ENCODE measurements around the gene RIOK3.
"Not testable (repeated sequence)": the region's sequence is repeated elsewhere in the genome, so short reads cannot be mapped to it uniquely, and the experiment has no call there.

RIOK3 gene

DNA sequence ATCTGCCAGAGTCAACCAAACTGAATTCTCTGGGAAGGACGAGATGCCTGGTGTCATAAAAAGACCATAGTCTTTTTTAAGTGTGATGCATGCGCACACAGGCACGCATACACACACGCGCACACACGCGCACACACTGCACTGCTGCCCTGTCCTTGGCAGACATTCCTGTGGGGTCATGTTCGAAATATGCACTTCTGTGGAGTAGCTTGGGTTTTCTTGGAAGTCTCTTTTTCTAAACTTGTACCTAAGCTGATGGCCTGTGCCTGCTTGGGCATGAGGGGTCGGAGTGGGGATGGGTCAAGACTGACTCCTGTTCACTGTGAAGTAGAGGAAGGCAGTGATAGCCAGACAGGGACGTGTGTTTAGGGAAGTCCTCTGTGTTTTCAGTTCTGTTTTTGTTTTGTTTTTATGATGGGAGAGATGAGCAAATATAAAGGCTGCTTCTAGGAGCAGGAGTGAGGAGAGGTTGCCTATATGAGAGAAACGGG, 46.2 kb downstream of the RIOK3 start:
- no peak for DNase-seq

DNA sequence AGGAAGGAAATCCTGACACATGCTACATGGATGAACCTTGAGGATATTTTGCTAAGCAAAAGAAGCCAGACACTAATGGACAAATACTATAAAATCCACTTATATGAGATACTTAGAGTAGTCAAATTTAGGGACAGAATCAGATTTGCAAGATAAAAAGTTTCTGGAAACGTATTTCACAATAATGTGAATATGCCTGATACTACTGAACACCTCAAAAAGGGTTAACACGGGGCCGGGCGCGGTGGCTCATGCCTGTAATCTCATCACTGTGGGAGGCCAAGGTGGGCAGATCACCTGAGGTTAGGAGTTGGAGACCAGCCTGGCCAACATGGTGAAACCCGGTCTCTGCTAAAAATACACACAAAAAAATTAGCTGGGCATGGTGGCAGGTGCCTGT, 48.5 kb downstream of the RIOK3 start:
- no peak for DNase-seq

DNA sequence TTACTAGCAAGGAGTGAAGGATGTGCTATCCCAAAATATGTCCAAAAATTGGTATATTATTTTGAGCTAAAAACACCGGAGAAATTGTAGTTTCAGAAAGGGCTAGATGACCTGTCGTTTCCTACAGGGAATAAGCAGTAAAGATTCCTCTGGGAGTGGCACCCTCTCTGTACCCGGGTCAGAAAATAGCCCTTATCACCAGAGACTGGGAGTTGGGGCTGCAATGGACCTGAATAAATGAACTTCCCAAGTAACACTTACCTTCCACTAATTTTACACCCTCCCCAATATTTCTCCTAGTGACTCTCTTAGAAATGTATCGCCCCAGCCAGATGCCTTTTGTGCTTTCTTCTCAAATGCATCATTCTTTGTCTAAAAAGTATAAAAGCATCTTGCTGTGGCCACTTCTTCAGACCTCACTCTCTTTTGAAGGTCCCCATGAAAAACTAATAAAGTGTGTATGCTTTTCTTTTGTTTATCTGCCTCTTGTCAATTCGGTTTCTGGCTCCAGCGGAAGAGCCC, 49.5 kb downstream of the RIOK3 start:
- DNase-seq: no peak

DNA sequence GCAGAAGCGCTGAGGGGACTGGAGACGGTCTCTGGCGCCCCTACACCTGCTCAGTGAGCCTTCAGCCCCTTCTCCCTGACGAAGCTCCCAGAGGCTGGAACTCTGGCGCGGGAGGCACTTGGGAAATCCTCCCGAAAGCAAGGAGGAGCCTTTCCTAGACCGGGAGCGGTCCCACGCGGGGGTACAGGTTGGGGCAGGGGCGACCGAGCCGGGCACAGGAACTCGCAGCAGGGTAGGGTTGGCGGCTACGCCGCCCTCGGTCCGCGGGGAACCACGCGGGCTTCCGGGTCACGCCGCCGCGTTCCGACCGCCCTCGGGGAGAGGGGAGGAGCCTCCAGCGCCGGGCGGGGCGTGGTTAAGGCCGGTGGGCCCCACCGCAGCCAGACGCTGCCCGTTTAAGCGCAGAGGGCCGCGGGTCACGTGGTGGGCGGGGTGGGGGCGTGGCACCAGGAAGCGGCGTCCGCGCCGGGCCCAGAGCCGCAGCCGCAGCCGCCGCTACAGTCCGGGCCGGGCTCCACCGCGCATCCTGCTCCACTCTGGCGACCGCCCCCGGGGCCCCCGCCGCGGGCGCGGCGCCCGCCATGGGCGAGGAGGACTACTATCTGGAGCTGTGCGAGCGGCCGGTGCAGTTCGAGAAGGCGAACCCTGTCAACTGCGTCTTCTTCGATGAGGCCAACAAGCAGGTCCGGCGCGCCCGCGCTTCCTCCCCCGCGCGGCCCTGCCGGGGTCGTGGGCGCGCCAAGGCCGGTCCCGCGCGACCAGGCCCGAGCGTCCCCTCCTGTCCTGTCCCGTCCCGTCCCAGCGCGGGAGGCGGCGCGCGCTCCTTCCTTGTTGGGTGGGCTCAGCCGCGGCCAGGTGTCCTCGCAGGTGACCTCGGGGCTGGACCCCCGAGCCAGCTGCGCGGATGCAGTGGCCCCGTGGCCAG, 50.2 kb downstream of the RIOK3 start, which contains the start of gene RMC1:
Gene RMC1 (plus strand): TSS at position 474 of the 925 bp plus-strand sequence. CDS start 108 bp downstream, at position 582.
- DNase-seq: peak; percentile 93

DNA sequence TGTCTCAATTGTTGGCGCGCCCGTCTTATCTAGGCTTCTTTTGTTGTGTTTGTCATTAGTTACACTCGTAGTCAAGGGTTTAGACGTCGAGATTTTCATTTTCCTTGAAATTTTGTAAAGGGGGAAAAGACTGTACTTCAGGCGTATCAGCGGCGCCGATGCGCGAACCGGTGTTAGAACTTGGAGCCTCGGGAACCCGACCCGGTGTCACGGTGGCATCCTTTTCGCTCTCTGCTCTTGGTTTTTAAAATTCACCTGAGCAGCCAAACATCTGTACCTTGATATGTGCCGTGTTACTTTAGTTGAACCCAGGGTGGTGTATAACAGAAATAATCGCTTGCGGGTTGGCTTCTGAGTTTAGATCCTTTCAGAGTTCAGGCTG, 50.9 kb downstream of the RIOK3 start:
- DNase-seq: no peak

DNA sequence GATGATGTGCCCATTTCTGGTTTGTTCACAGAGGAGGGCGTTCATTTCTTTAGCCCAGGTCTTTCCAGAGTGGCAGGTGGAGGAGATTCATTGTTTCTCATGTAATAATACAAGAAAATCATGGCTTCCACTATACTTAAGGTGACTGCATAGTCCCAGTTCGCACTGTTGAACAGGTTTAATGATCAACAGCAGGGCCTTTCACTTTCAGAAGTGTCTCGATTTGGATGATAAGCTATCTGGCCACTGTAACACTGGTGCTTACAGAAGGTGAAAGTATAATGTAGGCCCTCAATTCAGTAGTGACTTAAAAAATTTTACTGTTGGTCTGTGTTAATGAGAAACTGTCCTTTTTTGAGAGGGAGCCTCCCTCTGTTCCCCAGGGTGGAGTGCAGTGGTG, 51.6 kb downstream of the RIOK3 start:
- DNase-seq: no peak

DNA sequence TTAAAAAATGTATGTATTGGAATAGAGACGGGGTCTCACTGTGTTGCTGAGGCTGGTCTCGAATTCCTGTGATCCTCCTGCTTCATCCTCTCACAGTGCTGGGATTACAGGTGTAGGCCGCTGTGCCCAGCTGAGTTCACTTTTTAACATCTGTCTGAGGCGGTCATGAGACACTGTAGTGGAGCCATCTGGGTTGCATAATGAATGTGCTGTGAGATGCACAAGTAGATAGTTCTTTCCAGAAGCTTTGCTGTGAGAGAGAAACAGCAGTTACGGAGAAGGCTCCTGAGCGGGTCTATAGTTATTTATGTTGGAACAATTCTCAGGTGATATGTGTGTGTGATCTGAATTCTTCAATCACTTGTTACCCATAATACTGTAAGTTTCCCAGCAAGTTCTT, 53.3 kb downstream of the RIOK3 start:
- DNase-seq: no peak

DNA sequence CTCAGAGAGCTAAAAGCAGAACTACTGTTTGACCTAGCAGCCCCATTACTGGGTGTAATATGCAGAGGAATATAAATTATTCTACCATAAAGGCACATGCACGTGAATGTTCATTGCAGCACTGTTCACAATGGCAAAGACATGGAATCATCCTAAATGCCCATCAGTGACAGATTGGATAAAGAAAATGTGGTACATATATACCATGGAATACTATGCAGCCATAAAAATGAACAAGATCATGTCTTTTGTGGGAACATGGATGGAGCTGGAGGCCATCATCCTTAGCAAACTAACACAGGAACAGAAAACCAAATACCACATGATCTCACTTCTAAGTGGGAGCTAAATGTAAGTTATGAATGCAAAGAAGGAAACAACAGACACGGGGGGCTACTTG, 57.8 kb downstream of the RIOK3 start:
- DNase-seq: not testable (repeated sequence)

DNA sequence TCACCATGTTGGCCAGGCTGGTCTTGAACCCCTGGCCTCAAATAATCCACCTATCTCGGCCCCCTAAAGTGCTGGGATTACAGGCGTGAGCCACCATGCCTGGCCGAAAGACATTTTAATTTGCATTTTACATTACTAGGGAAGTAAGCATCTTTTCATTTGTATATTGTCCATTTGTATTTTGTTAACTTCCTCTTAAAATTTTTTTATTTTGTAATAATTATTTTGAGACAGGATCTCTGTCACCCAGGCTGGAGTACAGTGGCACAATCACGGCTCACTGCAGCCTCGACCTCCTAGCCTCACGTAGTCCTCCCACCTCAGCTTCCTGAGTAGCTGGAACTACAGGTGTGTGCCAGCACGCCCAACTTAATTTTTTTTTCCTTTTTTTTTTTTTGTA, 59.1 kb downstream of the RIOK3 start:
- not testable (repeated sequence) for DNase-seq

DNA sequence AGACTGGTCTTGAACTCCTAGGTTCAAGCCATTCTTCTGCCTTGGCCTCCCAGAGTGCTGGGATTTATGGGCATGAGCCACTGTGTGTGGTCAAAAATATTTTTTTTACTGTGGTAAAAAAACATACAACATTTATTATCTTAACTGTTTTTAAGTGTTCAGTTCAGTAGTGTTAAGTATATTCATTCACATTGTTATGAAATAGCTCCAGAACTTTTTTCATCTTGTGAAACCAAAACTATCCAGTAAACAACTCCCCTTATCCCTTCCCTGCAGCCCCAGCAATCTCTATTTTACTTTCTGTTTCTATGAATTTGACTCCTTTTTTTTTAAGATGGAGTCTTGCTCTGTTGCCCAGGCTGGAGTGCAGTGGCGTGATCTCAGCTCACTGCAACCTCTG, 59.6 kb downstream of the RIOK3 start:
- no peak for DNase-seq

DNA sequence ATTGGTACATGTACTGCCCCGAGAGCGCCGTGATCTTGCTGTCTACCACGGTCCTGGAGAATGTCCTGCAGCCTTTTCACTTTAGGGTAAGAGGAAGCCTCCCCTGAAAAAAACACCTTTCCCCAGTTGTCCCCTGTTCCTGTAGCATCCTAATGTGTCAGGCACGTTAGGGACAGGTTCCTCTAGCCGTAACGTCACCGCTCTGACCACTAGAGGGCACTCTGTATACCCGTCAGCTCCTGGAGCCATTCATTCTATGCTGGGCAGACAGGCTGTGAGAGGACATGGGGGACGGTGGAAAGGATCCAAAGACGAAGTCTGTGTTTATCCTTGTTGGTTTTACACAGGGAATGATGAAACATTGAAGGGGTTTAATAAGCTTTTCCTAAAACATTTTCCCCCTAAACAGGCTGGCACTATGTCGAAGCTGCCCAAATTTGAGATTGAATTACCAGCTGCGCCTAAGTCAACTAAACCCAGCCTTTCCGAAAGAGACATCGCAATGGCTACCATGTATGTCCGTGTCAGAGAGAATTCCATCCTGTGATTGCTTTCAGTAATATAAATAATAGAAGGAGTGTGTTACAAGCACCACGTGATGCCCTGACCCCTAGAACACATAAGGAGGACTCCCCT, 62.9 kb downstream of the RIOK3 start:
- DNase-seq: peak; percentile 51

DNA sequence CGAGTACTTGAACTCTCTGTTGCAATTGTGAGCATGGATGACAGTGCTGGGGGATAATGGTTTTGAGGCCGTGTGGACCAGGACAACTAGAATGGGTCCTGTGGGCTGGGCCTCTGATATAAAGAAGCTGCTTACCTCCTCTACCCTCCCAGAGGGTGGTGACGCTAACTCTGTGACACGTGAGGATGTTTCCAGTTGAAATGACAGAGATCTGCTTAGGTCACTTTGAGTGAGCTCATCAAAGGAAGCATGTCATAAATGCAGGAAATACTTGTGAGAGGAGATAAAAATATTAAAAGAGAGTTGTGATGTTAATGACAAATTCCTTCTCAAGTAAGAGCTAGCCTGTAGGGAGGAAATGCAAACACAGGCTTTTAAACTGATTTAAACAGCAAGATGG, 66.6 kb downstream of the RIOK3 start:
- no peak for DNase-seq

DNA sequence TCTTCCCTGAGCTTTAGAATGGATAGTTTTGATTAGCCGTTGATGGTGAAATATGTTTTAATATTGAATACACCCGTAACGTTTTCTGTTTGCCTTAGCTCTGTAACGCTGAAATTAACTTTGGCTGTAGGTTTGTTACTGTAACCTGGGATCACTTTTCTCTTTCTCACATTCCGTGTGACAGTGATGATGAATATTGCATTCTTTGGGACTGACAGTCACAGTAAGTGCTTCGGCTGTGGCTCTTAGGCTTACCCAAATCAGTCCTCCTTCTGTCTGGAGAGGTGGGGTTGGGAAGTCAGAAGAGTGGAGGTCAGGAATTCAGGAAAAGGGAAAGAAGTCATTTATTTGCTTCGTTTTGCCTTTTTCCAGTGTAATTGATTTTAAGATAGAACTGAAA, 68.2 kb downstream of the RIOK3 start:
- no peak for DNase-seq

DNA sequence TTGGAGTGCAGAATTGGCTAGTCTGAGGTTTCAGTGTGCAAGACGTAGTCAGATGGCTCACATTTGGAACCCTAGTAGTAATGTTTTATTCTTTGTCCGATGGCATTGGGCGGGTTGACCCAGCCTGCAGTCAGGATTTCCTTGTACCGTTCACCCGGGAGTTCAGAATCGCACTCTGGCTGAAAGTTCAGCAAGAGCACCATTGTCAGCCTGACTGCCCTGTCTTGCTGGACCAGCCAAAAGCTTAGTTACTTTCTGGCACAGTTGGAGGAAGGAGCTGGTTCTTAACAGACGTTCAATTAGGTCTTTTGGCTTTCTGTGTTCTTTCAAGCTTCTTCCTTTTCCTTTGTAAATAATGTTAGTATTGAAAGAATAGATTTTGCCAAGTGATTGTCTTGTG, 68.8 kb downstream of the RIOK3 start:
- no peak for DNase-seq

DNA sequence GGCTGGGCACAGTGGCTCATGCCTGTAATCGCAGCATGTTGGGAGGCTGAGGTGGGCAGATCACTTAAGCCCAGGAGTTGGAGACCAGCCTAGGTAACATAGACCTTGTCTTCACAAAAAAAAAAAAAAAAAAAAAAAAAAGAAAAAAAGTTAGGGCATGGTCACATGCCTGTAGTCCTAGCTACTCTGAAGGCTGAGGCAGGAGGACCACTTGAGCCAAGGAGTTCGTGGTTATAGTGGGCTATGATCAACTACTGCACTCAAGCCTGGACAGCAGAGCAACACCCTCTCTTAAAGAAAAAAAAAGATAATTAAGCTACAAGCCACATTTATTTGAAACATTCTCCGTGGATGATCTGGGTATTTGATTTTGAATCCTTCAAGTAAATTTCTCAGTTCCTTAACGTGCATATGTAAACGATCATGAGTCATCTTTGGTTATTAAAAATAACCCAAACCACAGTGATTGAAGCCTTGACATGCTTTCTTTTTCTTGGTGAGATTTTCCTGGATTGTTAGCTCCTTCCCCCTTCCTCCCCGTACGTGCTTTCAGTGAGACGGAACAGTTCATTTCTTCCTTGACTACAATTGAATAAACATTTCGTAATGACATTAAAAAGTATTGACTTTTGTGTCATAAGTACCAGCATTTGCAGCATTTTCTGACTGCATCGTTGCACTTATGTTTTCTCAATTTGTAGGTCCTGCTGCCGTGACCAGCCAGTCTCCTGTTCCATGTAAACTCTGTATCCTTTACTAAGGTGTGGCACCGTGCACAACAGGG, 70.5 kb downstream of the RIOK3 start:
- DNase-seq: no peak

DNA sequence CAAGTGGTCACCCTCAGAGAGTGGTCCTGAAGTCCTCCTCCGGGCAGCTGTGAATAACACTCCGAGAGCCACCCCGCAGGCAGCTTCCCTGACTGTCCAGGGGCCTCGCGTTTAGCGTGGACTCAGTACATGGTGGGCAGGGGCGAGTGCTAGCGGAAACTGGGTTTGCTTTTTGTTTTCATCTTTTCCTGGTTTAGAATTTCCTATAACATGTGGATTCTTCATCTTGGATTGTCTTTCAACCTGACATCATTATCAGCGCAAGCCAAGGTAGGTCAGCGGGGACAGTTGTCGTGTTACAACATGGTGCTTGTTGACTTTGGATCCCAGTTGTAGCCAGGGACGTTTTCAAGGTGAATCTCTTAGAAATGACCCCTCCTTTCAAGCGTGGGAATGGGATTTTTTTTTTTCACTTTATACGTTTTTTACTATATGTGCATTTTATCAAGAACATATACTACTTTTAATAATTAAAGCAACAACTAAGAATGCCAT, 71.2 kb downstream of the RIOK3 start:
- no peak for DNase-seq

DNA sequence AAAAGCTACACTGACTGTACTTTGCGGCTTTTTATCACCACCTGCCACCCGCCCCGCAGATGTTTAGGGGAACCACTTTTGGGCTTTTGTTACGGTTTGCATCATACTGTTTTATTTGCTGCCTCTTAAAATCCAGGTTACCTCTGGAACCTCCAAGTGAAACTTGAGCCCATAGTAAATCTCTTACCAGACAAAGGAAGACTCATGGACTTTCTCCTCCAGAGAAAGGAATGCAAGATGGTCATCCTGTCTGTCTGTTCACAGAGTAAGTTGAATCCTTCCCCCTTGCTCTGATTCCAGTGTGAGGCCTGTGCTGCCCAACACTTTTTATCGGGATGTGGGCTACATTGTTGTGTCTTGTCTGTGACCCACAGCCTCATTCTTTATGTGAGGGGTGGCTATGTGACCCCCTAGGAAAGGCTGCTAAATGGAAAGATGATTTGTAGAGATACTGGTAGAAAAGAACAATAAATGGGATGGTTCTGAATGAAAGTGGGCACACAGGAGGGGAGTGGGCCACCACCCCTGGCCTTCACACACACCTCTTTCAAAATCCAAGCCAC, 73.5 kb downstream of the RIOK3 start:
- DNase-seq: no peak

DNA sequence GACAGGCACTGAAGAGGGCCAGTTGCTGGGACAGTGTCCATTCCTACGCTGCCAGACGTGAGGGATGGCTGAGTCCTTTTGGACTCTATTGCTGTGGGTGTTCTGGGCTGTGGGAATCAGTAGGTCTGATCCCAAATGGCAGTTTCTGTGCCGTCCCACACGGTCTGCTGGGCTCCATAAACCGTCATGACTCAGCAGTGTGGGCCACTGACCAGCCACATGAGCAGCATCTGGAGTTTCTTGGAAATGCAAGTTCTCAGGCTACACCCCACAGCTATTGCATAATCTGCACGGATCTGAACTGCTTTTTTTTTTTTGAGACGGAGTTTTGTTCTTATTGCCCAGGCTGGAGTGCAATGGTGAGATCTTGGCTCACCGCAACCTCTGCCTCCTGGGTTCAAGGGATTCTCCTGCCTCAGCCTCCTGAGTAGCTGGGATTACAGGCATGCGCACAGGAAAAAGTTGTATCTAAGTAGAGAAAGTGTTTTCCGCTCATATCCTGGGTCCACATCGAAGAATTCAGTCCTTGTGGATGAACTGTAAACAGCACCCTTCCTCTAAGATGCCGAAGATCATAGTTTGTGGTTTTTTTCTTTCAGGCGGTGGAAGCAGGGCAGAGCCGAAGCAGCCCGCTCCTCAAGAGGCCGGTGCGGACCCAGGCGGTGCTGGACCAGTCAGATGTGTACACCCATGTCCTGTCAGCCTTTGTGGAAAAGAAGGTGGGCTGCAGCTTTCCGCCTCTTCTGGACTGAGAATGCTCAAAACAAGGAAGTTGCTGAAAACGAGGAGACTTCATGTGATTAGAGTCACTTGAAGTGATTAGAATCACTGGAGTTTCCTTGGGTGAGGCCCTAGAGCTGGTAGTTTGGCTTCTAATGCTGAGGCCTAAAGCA, 75.7 kb downstream of the RIOK3 start:
- DNase-seq: no peak

DNA sequence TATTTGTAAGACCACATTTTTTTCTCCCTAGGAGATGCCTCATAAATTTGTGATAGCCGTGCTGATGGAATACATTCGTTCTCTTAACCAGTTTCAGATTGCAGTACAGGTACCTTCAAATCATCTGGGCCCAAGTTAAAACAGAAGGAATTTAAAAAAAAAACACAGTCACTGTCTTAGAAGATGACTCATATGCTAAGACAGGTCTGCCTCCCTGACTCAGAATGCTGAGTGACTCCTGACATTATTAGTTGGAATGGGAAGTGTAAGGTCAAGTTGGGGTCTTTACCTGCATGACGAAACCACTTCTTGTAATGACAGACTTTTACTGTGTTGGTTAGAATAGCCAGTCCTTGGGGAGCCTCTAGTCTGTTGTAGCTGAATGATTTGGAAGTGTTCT, 76.5 kb downstream of the RIOK3 start:
- no peak for DNase-seq

DNA sequence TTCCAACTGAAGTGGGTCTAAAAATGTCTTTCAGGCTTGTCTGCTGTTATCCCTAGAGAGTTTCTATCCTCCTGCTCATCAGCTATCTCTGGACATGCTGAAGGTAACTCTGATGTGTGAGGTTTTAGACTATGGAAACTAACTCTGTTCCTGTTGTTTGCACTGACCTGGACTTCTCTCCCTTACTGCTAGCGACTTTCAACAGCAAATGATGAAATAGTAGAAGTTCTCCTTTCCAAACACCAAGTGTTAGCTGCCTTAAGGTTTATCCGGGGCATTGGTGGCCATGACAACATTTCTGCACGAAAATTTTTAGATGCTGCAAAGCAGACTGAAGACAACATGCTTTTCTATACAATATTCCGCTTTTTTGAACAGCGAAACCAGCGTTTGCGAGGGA, 77.1 kb downstream of the RIOK3 start:
- no peak for DNase-seq

DNA sequence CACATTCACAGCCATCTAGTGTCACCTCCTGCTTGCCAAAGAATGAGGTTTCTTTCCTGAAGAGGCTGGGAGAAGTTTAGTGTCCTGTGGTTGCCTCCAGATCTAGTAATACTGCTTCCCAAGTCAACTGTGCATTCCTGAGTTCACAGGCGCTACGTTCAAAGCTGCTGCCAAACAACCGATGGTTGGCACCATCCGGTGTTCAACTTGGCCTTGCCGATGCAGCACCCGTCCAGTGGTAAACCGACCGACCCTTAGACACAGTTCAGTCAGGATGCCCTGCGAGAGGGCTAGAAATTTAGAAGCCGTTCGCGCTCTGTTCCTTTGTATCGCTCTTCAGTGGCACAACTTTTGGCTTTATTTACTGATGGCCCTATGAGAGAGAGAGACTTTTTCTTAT, 78.8 kb downstream of the RIOK3 start:
- no peak for DNase-seq
